Karpas-422 (cell line): ENCODE data around the gene CIROP. TPM values are rescaled to one million over a fixed set of nuclear protein-coding genes. Genes with fewer than 3 reads are reported as not detected.

Experiments used
- DNase-seq: peaks from one replicate; pipeline ENCODE4 v3.0.0-alpha.2; 2015
- H2AFZ ChIP-seq: fragments of 200-600 bp; sonication (generic); 2 replicates; pipeline ENCODE4 v1.6.1; 2014; ENCODE audit warnings: antibody characterized with exemption, low read length, mixed read lengths
- H3K27ac ChIP-seq: fragments of 200-600 bp; sonication (generic); 2 replicates; pipeline ENCODE4 v1.5.1; 2014; ENCODE audit warnings: mild to moderate bottlenecking, low read length, moderate library complexity
- H3K27me3 ChIP-seq: fragments of 200-600 bp; sonication (generic); 2 replicates; pipeline ENCODE4 v1.6.1; 2014; ENCODE audit warnings: low read length, mixed read lengths
- H3K36me3 ChIP-seq: fragments of 200-600 bp; sonication (generic); 2 replicates; pipeline ENCODE4 v1.6.1; 2014; ENCODE audit warnings: low read length, mixed read lengths; ENCODE audit not compliant: insufficient read depth
- H3K4me1 ChIP-seq: fragments of 200-600 bp; sonication (generic); 2 replicates; pipeline ENCODE4 v1.6.1; 2014; ENCODE audit warnings: mild to moderate bottlenecking, low read length, mixed read lengths
- H3K4me2 ChIP-seq: fragments of 200-600 bp; sonication (generic); 2 replicates; pipeline ENCODE4 v1.6.1; 2014; ENCODE audit warnings: low read length, low read depth, mild to moderate bottlenecking; ENCODE audit not compliant: poor library complexity, severe bottlenecking
- H3K4me3 ChIP-seq: fragments of 200-600 bp; sonication (generic); 2 replicates; pipeline ENCODE4 v1.5.1; 2014; ENCODE audit warnings: mild to moderate bottlenecking, antibody characterized with exemption, low read length, mixed read lengths
- H3K79me2 ChIP-seq: fragments of 200-600 bp; sonication (generic); 2 replicates; pipeline ENCODE4 v1.6.1; 2014; ENCODE audit warnings: mild to moderate bottlenecking, low read length, mixed read lengths
- H3K9ac ChIP-seq: fragments of 200-600 bp; sonication (generic); 2 replicates; pipeline ENCODE4 v1.6.0; 2014; ENCODE audit warnings: low read length
- H3K9me2 ChIP-seq: fragments of 200-600 bp; sonication (generic), shearing (Covaris generic); replicated peaks from 2 replicates; pipeline ENCODE4 v1.6.0; 2014; ENCODE audit warnings: mild to moderate bottlenecking, low read length, moderate library complexity; ENCODE audit not compliant: insufficient read depth
- H3K9me3 ChIP-seq: fragments of 300-700, 200-600 bp; sonication (generic); 2 replicates; pipeline ENCODE4 v1.6.1; 2014; ENCODE audit warnings: low read length, mixed read lengths
- H4K20me1 ChIP-seq: fragments of 200-600 bp; sonication (generic); 2 replicates; pipeline ENCODE4 v1.6.1; 2014; ENCODE audit warnings: mild to moderate bottlenecking, antibody characterized with exemption, low read length, low read depth; ENCODE audit not compliant: insufficient read depth
- total RNA-seq: library from RNA; depleted of rRNA; stranded (reverse); fragments of >200 nt; shearing (Covaris generic); gene quantifications from 2 replicates; pipeline ENCODE4 v1.2.3, GENCODE V29; 2014; ENCODE audit warnings: low replicate concordance

Gene CIROP
- total RNA-seq, 1 experiment from 2014 or later: not detected

DNA sequence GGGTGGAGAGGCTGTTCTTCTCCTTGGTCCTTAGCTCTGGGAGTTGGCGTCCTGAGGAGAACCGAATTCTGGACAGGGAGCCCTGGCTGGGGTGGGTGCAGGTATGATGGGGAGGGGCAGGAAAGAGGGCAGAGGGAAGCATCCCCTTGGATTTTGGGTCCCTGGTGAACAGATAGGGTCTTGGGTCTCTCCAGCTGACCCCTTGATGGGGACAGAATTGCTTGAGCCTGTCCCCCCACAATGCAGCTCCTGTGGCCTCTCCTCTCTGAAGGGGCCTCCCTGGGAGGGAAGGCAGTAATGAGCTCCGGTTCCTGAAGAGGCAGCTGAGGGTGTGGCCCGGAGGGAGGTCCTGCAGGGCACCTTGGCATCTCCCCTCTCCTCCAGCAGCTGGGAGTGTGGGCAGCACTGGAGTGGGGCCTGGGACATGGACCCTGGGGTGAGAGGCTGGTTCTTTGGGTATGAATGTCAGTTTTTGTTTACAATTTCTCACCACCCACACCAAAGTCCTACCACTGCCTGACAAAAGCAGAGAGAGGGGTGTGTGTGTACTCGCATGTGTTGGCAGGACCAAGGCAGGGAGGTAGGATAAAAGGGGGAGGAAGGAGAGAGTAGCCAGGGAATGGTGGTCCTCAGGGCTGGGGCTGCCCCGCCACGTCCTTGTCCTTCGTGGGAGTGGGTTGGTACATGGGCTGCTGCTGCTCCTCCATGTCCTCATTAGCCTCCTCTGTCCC lies 21.9 kb upstream of the CIROP start:
- no peak overlapping the region for H3K4me3 ChIP-seq
- no peak for DNase-seq
- no peaks in the 10 kb centered on the region for H4K20me1 ChIP-seq
- H3K36me3 ChIP-seq: no peaks in the 10 kb centered on the region
- no peaks in the 10 kb centered on the region for H3K4me1 ChIP-seq
- H3K27ac ChIP-seq: no peak overlapping the region
- H3K9me2 ChIP-seq: no peaks in the 10 kb centered on the region
- H3K9me3 ChIP-seq: no peaks in the 10 kb centered on the region
- H3K27me3 ChIP-seq: no peaks in the 10 kb centered on the region
- H3K4me2 ChIP-seq: no peak overlapping the region
- H2AFZ ChIP-seq: no peak overlapping the region
- H3K79me2 ChIP-seq: no peaks in the 10 kb centered on the region
- no peak overlapping the region for H3K9ac ChIP-seq

DNA sequence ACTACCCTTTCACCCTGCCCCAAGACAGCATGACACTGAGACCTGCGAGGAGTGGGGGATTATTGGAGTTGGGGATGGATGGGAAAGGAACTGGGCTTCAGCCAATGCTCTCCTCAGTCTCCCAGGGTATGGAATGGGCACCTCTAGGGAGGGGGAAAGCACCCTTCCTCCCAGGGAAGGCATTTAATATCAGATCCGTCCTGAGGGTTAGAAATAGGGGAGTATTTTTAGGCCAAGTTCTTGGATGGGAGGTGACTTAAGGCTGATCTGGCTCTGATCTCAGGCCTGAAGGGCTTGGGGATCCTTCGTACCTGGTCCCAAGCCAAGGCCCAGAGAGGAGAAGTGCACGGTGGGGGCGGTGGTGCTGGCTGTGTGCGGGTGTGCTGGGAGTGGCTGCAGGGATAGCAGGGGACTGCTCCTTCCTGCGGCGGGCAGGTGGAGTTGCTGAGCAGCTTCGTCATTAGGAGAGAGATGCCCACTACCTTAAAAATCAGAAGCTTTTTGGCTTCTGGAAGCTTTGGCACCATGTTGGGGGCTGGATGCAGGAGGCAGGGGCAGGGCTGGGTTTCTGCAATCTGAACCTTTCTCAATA lies 21.2 kb upstream of the CIROP start:
- Histone ChIP-seq H3K27me3 (no peaks in the 10 kb centered on the region), H3K4me1 (peaks cover 6% of the 10 kb centered on the region), H3K9ac (no peak overlapping the region), H4K20me1 (no peaks in the 10 kb centered on the region), H3K4me3 (no peak overlapping the region), H3K4me2 (no peak overlapping the region), H3K27ac (no peak overlapping the region), H3K9me3 (no peaks in the 10 kb centered on the region), H2AFZ (no peak overlapping the region), H3K79me2 (no peaks in the 10 kb centered on the region), H3K9me2 (no peaks in the 10 kb centered on the region), H3K36me3 (no peaks in the 10 kb centered on the region)
- no peak for DNase-seq

DNA sequence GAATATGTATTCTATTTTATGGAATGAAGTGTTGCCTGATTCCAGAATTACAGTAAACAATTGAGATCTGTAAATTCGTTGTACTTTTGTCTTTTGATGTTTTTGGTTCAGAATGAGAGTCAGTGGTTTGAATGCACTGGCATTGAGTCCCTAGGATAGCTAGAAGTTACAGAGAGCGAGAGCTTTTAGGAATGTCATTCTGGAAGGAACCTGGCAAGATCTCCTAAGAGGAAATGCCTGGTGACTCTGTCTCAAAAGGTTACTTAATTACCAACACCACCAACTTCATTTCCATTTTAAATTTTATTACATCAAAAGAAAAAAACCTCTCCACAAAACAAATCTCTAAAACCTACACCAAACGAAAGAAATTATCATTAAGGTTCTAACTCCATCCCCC lies 20.2 kb upstream of the CIROP start:
- H3K27ac ChIP-seq: no peak overlapping the region
- H3K4me1 ChIP-seq: peaks cover 14% of the 10 kb centered on the region
- no peak overlapping the region for H2AFZ ChIP-seq
- no peak overlapping the region for H3K9ac ChIP-seq
- no peaks in the 10 kb centered on the region for H3K79me2 ChIP-seq
- no peaks in the 10 kb centered on the region for H3K27me3 ChIP-seq
- no peaks in the 10 kb centered on the region for H3K9me3 ChIP-seq
- H3K9me2 ChIP-seq: no peaks in the 10 kb centered on the region
- H3K4me3 ChIP-seq: no peak overlapping the region
- no peak overlapping the region for H3K4me2 ChIP-seq
- no peaks in the 10 kb centered on the region for H4K20me1 ChIP-seq
- no peaks in the 10 kb centered on the region for H3K36me3 ChIP-seq
- no peak for DNase-seq

DNA sequence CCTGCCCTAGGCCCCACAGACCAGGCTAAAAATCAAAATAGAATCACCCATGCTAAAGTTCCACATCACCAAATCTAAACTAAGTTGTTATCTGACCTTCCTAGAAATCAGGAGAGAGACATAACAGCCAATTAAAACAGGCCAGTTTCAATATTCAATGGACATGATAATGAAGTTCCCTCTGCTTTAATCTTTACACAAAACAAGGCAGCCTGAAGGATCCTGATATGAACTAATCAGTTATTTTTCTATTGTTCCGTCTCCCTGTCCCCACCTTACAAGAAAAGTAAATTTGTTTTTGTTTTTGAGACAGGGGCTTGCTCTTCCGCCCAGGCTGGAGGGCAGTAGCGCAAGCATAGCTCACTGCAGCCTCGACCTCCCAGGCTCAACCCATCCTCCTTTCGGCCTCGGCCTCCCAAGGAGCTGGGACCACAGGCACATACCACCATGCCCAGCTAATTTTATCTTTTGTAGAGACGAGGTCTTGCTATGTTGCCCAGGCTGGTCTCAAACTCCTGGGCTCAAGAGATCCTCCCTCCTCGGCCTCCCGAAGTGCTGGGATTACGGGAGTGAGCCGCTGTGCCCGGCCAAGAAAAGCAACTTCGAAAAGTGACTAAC lies 19.7 kb upstream of the CIROP start:
- Histone ChIP-seq H3K36me3 (no peaks in the 10 kb centered on the region), H3K27me3 (no peaks in the 10 kb centered on the region), H3K9me2 (no peaks in the 10 kb centered on the region), H3K4me3 (no peak overlapping the region), H3K4me2 (no peak overlapping the region), H3K79me2 (no peaks in the 10 kb centered on the region), H3K9me3 (no peaks in the 10 kb centered on the region), H3K4me1 (peaks cover 20% of the 10 kb centered on the region), H3K27ac (no peak overlapping the region), H2AFZ (no peak overlapping the region), H4K20me1 (no peaks in the 10 kb centered on the region), H3K9ac (no peak overlapping the region)
- no peak for DNase-seq

DNA sequence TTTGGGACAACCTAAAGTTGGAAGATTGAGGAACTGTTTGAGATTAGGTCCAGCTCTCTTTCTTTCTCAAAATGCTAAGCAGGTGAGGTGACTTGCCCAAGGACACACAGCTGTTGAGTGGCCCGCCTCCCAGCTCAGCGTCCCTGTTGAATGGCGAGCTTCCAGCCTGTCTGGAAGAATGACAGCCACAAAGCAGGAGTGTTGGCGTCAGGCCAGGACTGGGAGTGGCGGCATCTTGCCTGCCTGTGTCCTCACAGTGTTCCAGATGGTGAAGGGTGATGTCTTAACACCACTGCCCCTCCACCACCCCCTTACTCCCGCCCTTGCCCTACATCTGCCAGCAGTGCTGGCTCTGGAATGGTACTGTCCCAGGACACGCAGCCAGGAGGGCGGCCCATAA lies 18.6 kb upstream of the CIROP start:
- no peak for DNase-seq
- Histone ChIP-seq H3K79me2 (no peaks in the 10 kb centered on the region), H3K9ac (no peak overlapping the region), H3K4me2 (no peak overlapping the region), H3K27ac (no peak overlapping the region), H4K20me1 (no peaks in the 10 kb centered on the region), H3K4me1 (peaks cover 24% of the 10 kb centered on the region), H2AFZ (no peak overlapping the region), H3K9me2 (no peaks in the 10 kb centered on the region), H3K36me3 (no peaks in the 10 kb centered on the region), H3K9me3 (no peaks in the 10 kb centered on the region), H3K4me3 (no peak overlapping the region), H3K27me3 (no peaks in the 10 kb centered on the region)

DNA sequence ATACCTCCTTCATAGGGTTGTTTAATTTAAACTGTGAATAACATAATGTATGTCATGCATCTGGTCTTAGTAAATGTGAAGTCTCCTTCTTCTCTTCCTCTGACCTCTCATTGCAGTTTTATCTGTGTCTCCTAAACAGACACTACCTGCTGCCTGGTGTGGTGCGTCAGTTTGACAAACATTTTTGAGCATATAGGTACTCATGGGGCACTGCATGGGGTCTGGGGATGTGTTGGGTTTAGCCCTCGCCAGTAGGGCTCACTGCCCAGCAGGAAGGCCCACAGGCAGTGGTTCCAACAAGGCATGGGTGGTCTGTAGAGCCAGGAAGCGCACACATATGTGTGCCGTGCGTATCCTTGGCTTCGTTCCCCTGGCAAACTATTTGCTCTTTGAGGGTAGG lies 17.3 kb upstream of the CIROP start:
- no peak for DNase-seq
- no peaks in the 10 kb centered on the region for H3K79me2 ChIP-seq
- H3K4me2 ChIP-seq: no peak overlapping the region
- no peak overlapping the region for H3K9ac ChIP-seq
- H3K9me3 ChIP-seq: no peaks in the 10 kb centered on the region
- no peak overlapping the region for H3K27ac ChIP-seq
- no peaks in the 10 kb centered on the region for H3K9me2 ChIP-seq
- H3K27me3 ChIP-seq: no peaks in the 10 kb centered on the region
- H2AFZ ChIP-seq: no peak overlapping the region
- no peak overlapping the region for H3K4me3 ChIP-seq
- no peaks in the 10 kb centered on the region for H4K20me1 ChIP-seq
- H3K36me3 ChIP-seq: no peaks in the 10 kb centered on the region
- peaks cover 24% of the 10 kb centered on the region for H3K4me1 ChIP-seq

DNA sequence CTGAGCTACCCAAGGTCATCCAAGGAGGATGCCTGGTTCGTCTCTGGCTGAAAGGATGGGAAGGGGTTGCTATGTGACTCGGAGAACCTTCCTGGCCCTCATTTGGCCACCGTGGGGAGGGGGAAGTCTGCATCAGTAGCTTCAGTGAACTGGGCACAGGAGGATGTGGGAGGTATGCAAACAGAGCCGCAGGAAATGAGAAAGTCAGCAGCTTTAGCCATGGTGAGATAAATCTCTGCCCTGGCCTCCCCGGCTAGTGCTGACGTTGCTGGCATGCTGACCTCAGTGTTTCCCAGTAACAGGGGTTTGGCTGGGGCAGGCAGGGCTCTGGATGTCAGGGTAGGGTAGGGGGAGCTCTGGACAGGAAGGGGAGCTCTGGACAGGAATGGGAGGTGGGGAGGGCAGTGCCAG lies 16.6 kb upstream of the CIROP start:
- H2AFZ ChIP-seq: peak overlapping the region; percentile 37; the same call in 1 of the 2 replicates
- H3K9me3 ChIP-seq: no peaks in the 10 kb centered on the region
- H3K4me1 ChIP-seq: peaks cover 24% of the 10 kb centered on the region
- no peaks in the 10 kb centered on the region for H3K36me3 ChIP-seq
- H3K4me2 ChIP-seq: no peak overlapping the region
- DNase-seq: no peak
- no peaks in the 10 kb centered on the region for H3K27me3 ChIP-seq
- peak overlapping the region; percentile 8; the same call in 1 of the 2 replicates for H3K9ac ChIP-seq
- H3K27ac ChIP-seq: no peak overlapping the region
- H3K79me2 ChIP-seq: no peaks in the 10 kb centered on the region
- H4K20me1 ChIP-seq: no peaks in the 10 kb centered on the region
- H3K4me3 ChIP-seq: no peak overlapping the region
- H3K9me2 ChIP-seq: no peaks in the 10 kb centered on the region

DNA sequence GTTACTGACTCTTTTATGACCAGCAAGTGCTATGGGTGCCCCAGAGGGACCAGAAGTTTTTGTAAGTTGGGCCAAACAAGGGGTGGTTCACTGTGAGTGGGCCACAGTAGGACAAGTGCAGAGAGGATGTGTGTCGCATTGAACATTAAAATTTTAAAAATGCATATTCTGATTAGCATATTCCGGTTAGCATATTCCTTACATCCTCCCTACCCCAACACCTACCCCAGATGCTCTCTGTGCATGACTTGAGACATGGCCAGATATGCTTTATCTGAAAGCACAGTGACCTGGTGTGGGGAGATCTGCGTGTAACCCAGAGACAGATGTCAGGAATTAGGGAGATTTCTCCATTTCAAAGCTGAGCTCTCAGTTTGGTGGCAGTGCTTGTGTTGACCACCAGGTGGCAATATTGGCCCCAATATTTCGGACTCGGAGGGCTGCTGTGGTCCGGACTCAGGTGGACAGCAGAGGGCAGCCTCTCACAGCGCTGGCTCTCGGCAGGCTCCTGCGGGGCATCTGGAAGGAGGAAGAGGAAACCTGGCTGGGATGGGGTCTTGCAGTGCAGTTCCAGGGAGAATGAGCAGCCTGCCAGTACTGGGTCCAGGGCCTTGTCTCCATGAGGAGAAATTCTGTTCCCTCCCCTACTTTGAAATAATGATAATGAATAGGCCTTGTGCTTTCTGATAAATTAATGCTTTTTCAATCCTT lies 15.9 kb upstream of the CIROP start:
- peak overlapping the region; percentile 47 for H3K4me2 ChIP-seq
- no peak overlapping the region for H3K4me3 ChIP-seq
- H3K9ac ChIP-seq: peak overlapping the region; percentile 14

More for the DNA sequence above, 15.9 kb upstream of the CIROP start:
- no peaks in the 10 kb centered on the region for H3K36me3 ChIP-seq
- H3K4me1 ChIP-seq: peaks cover 24% of the 10 kb centered on the region
- H4K20me1 ChIP-seq: no peaks in the 10 kb centered on the region
- no peaks in the 10 kb centered on the region for H3K27me3 ChIP-seq
- no peak overlapping the region for H3K27ac ChIP-seq
- no peaks in the 10 kb centered on the region for H3K79me2 ChIP-seq
- no peaks in the 10 kb centered on the region for H3K9me3 ChIP-seq
- DNase-seq: peak; percentile 96
- peak overlapping the region; percentile 82 for H2AFZ ChIP-seq
- H3K9me2 ChIP-seq: no peaks in the 10 kb centered on the region
